H1 (cell line): ENCODE results near the gene INPP5E. TPM values are rescaled to one million over a fixed set of nuclear protein-coding genes. Genes with fewer than 3 reads are reported as not detected.

ENCODE experiments used
- ATF3 ChIP-seq: IDR thresholded peaks from 2 replicates; pipeline ENCODE4 v1.6.1; 2011; ENCODE audit warnings: low read depth, mild to moderate bottlenecking, low read length; ENCODE audit not compliant: insufficient read depth
- BCL11A ChIP-seq, 2 experiments: IDR thresholded peaks; one replicate each; pipeline ENCODE4 v1.6.1; 2011; ENCODE audit warnings: low read depth in 2 of 2, low read length in 2 of 2, mild to moderate bottlenecking in 2 of 2
- CHD1 ChIP-seq: IDR thresholded peaks from 2 replicates; pipeline ENCODE4 v1.6.1; 2012; ENCODE audit warnings: low read depth, low read length, improper control_type of control experiment
- CHD7 ChIP-seq: fragments of 300-600 bp; sonication (generic); IDR thresholded peaks from 2 replicates; pipeline ENCODE4 v1.7.1; 2012; ENCODE audit warnings: low read length, moderate library complexity, mild to moderate bottlenecking, inconsistent platforms; ENCODE audit not compliant: insufficient replicate concordance
- EZH2 ChIP-seq: fragments of 200-600 bp; sonication (generic); IDR thresholded peaks from 2 replicates; pipeline ENCODE4 v1.7.1; 2012; ENCODE audit warnings: low read depth, mild to moderate bottlenecking, moderate library complexity, low read length, inconsistent platforms; ENCODE audit not compliant: severe bottlenecking
- SP1 ChIP-seq: IDR thresholded peaks from 2 replicates; pipeline ENCODE4 v1.6.1; 2011; ENCODE audit warnings: low read depth, low read length
- TAF7 ChIP-seq: optimal IDR thresholded peaks from 2 replicates; pipeline ENCODE3; 2011; ENCODE audit warnings: low read depth, mild to moderate bottlenecking, inconsistent platforms, low read length, moderate library complexity, borderline replicate concordance
- ZNF274 ChIP-seq: IDR thresholded peaks from 2 replicates; pipeline ENCODE4 v1.7.0; 2012; ENCODE audit warnings: low read length, borderline replicate concordance; ENCODE audit errors: extremely low read depth
- polyA plus RNA-seq, 7 experiments: library from polyadenylated mRNA; depleted of rRNA in 3 of 7; stranded (reverse) in 5 of 7; unstranded in 2 of 7; fragments of >200 nt in 5 of 7; fragments of 200-250 nt in 2 of 7; gene quantifications; 1 replicate in 5 of 7; 2 replicates in 1 of 7; 4 replicates in 1 of 7; pipeline versions ENCODE4 v1.2.1 to v1.2.3, GENCODE V29; 2011 to 2013; ENCODE audit warnings: missing spikeins in 2 of 7, mixed read lengths in 2 of 7
- total RNA-seq: library from RNA; stranded (reverse); fragmentation: NEBNext Ultra II Directional; extraction: Animal tissue kit (Norgen Biotek cat#: 25700); gene quantifications from 2 replicates; pipeline ENCODE4 v1.2.1, GENCODE V29; 2021

The INPP5E gene
- total and polyA plus RNA-seq, 2 of the 8 experiments (the other 6 are each of a cell fraction or from before 2014, with no cell fraction given): 8.7 to 11.3 TPM

DNA sequence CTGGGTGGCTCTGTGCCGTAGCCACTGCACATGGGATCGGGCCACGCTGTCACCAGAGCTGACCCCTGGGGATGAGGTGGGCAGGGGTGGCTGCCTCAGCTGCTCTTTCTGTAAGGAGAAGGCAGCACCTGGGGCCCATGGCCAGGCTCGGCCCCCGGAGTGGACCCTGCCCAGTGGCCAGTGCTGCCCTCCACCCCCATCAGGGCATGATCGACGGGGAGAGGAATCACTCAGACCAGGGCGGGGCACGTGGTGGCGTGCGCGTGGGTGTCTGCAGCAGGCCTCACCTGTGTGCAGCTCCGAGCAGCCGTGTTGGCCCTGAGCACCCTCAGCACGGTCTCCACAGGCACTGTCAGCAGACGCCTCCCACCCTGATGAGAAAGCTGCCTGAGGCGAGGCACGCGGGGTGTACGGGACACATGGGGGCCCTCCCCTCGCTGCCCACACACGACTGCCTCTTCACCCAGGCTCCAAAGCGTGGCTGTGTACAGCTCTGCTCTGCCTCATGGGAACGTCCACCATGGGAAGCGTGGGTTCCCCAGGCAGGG, 57.6 kb downstream of the INPP5E start (continued):
- no peak for TF ChIP-seq CHD7
- no peak for TF ChIP-seq CHD1
- no peak for TF ChIP-seq TAF7
- TF ChIP-seq SP1: no peak
- no peak for TF ChIP-seq ZNF274
- TF ChIP-seq BCL11A (IDR thresholded peaks at IDR 0.05; ENCODE audit: low read depth in 2 of 2, low read length in 2 of 2): no peak
- TF ChIP-seq ATF3: no peak
- no peak for TF ChIP-seq EZH2
